ENCODE measurements around the gene ZNF77.

Gene ZNF77

GRCh38 chr19:2986951-2987524, 42.3 kb upstream of the ZNF77 start:
- FAIRE-seq = no peak
- TF ChIP-seq, protein P1, sequence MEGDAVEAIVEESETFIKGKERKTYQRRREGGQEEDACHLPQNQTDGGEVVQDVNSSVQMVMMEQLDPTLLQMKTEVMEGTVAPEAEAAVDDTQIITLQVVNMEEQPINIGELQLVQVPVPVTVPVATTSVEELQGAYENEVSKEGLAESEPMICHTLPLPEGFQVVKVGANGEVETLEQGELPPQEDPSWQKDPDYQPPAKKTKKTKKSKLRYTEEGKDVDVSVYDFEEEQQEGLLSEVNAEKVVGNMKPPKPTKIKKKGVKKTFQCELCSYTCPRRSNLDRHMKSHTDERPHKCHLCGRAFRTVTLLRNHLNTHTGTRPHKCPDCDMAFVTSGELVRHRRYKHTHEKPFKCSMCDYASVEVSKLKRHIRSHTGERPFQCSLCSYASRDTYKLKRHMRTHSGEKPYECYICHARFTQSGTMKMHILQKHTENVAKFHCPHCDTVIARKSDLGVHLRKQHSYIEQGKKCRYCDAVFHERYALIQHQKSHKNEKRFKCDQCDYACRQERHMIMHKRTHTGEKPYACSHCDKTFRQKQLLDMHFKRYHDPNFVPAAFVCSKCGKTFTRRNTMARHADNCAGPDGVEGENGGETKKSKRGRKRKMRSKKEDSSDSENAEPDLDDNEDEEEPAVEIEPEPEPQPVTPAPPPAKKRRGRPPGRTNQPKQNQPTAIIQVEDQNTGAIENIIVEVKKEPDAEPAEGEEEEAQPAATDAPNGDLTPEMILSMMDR (IDR thresholded peaks at IDR 0.05; ENCODE audit: insufficient read depth, missing control alignments) = no peak
- DNase-seq (ENCODE audit: insufficient read length, low spot score) = no peak

GRCh38 chr19:2984215-2984528, 39.4 kb upstream of the ZNF77 start:
- TF ChIP-seq, protein P1 (IDR thresholded peaks at IDR 0.05; ENCODE audit: insufficient read depth, missing control alignments) = no peak
- FAIRE-seq = no peak
- DNase-seq (ENCODE audit: insufficient read length, low spot score) = no peak

DNA sequence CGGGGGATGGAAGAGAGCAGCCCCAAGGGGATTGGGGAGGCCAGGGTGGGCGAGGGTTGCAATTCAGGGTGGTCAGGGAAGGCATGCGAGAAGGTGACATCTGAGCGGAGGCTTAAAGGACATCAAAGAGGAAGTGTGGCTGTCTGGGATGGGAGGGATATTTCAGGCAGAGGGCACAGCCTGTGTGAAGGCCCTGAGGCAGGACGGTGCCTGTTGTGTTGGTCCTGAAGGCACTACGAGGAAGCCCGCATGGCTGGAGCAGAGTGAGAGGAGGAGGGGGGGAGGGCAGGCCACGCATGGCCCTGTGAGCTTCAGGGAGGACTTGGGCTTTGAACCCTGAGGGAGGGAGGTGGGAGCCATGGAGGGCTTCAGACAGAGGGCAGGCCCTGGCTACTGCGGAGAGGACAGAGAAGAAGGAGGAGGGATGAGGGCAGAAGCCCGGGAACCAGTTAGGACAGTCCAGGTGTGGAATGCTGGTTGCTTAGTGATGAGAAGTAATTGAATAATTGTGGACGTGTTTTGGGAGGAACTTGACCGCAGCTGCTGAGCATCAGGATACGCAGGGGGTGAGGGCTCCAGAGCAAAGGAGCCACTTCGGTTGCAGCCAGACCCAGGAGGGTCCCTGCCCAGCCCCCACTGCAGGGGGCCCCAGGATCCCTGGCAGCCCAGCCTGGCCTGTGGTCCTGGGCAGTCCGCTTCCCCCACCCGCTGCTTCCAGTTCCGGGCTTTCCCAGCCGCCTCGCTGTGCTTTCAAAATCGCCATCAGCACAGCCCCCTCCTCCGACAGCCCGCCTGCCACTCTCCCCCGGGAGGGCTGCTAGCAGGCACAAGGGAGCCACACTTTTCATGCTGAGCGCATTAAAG, 38.8 kb upstream of the ZNF77 start:
- TF ChIP-seq, protein P1 (IDR thresholded peaks at IDR 0.05; ENCODE audit: insufficient read depth, missing control alignments) = no peak
- FAIRE-seq = no peak
- peak; percentile 91 for DNase-seq (ENCODE audit: insufficient read length, low spot score)

- DNase-seq (ENCODE audit: insufficient read length, low spot score) = no peak
- FAIRE-seq = no peak
- TF ChIP-seq, protein P1 (IDR thresholded peaks at IDR 0.05; ENCODE audit: insufficient read depth, missing control alignments) = no peak
Observed at GRCh38 chr19:2982983-2983350, 38.2 kb upstream of the ZNF77 start.

GRCh38 chr19:2982561-2982960, 37.8 kb upstream of the ZNF77 start:
- DNase-seq (ENCODE audit: insufficient read length, low spot score) = no peak
- no peak for FAIRE-seq
- TF ChIP-seq, protein P1 (IDR thresholded peaks at IDR 0.05; ENCODE audit: insufficient read depth, missing control alignments) = no peak

DNA sequence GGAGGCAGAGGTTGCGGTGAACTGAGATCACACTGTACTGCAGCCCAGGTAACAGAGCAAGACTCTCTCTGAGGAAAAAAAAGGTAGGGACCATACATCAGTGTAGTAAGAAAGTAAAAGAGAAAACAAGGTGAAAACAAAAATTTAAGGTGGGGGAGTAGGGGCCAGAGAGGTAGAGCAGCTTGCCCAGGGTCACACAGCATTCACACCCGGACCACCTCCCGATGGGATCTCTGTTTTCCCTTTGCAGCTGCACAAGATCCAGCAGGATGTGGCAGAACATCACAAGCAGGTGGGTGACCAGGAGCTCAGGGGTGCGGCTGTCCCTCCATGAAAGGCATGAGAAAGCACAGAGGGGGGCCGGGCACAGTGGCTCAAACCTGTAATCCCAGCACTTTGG, 37.1 kb upstream of the ZNF77 start:
- DNase-seq (ENCODE audit: insufficient read length, low spot score) (no peak), FAIRE-seq (no peak)
- TF ChIP-seq, protein P1 (IDR thresholded peaks at IDR 0.05; ENCODE audit: insufficient read depth, missing control alignments) = no peak

- TF ChIP-seq, protein P1 (IDR thresholded peaks at IDR 0.05; ENCODE audit: insufficient read depth, missing control alignments) = no peak
- FAIRE-seq (no peak), DNase-seq (ENCODE audit: insufficient read length, low spot score) (no peak)
Observed at GRCh38 chr19:2978772-2979171, 34.0 kb upstream of the ZNF77 start.
